Smooth muscle cell of the brain vasculature (primary cell): ENCODE results near the gene NCOA1.
"Not testable (repeated sequence)": the region's sequence is repeated elsewhere in the genome, so short reads cannot be mapped to it uniquely, and the experiment has no call there.

Source experiments
- DNase-seq: peaks from one replicate; pipeline ENCODE4 v3.0.0-alpha.2; 2012; ENCODE audit warnings: low read depth, low spot score

NCOA1 gene

GRCh38 chr2:24505534-24506275 is 14.7 kb downstream of the NCOA1 start:
- no peak for DNase-seq

GRCh38 chr2:24507549-24507948 is 16.5 kb downstream of the NCOA1 start:
- no peak for DNase-seq

- DNase-seq: no peak
Observed at GRCh38 chr2:24508878-24509277, 17.8 kb downstream of the NCOA1 start.

- no peak for DNase-seq
Observed at GRCh38 chr2:24509425-24509824, 18.4 kb downstream of the NCOA1 start.

- no peak for DNase-seq
Observed at GRCh38 chr2:24509840-24510239, 18.8 kb downstream of the NCOA1 start.

GRCh38 chr2:24510771-24511170 is 19.7 kb downstream of the NCOA1 start:
- DNase-seq: no peak

GRCh38 chr2:24511198-24511597 is 20.1 kb downstream of the NCOA1 start:
- DNase-seq: no peak

- DNase-seq: no peak
Observed at GRCh38 chr2:24511894-24512293, 20.8 kb downstream of the NCOA1 start.

GRCh38 chr2:24512404-24512803 is 21.4 kb downstream of the NCOA1 start:
- DNase-seq: no peak

GRCh38 chr2:24512831-24513230 is 21.8 kb downstream of the NCOA1 start:
- DNase-seq: no peak

GRCh38 chr2:24513281-24514071 is 22.4 kb downstream of the NCOA1 start:
- DNase-seq: no peak

- no peak for DNase-seq
Observed at GRCh38 chr2:24514820-24515219, 23.8 kb downstream of the NCOA1 start.

- no peak for DNase-seq
Observed at GRCh38 chr2:24515335-24515734, 24.3 kb downstream of the NCOA1 start.

- DNase-seq: no peak
Observed at GRCh38 chr2:24515831-24516230, 24.8 kb downstream of the NCOA1 start.

- DNase-seq: no peak
Observed at GRCh38 chr2:24517247-24517646, 26.2 kb downstream of the NCOA1 start.

GRCh38 chr2:24520175-24520574 is 29.1 kb downstream of the NCOA1 start:
- no peak for DNase-seq

GRCh38 chr2:24521162-24521857 is 30.3 kb downstream of the NCOA1 start:
- DNase-seq: no peak

- no peak for DNase-seq
Observed at GRCh38 chr2:24521975-24522639, 31.1 kb downstream of the NCOA1 start.

GRCh38 chr2:24527536-24527935 is 36.5 kb downstream of the NCOA1 start:
- no peak for DNase-seq

- no peak for DNase-seq
Observed at GRCh38 chr2:24530796-24531195, 39.7 kb downstream of the NCOA1 start.

GRCh38 chr2:24531610-24532009 is 40.6 kb downstream of the NCOA1 start:
- not testable (repeated sequence) for DNase-seq

- DNase-seq: not testable (repeated sequence)
Observed at GRCh38 chr2:24532057-24532456, 41.0 kb downstream of the NCOA1 start.
